Endodermal cell (in vitro differentiated cells): ENCODE data around the gene ADGRL3. TPM values are rescaled to one million over a fixed set of nuclear protein-coding genes. Genes with fewer than 3 reads are reported as not detected.

Experiments
- DNase-seq: peaks from one replicate; pipeline ENCODE4 v3.0.0-alpha.2; 2017
- H3K27ac ChIP-seq: 2 replicates; pipeline ENCODE4 v1.5.1; 2013; ENCODE audit warnings: mild to moderate bottlenecking, low read depth, low read length, moderate library complexity
- H3K27me3 ChIP-seq: 2 replicates; pipeline ENCODE4 v1.6.1; 2013; ENCODE audit warnings: mild to moderate bottlenecking, low read length, moderate library complexity; ENCODE audit not compliant: insufficient read depth, control insufficient read depth, poor library complexity, severe bottlenecking
- H3K36me3 ChIP-seq: 2 replicates; pipeline ENCODE4 v1.7.0; 2013; ENCODE audit warnings: mild to moderate bottlenecking, low read length, moderate library complexity; ENCODE audit not compliant: control insufficient read depth, insufficient read depth
- H3K4me1 ChIP-seq: one replicate; pipeline ENCODE4 v1.7.0; 2013; ENCODE audit warnings: low read length; ENCODE audit not compliant: control insufficient read depth, insufficient read depth
- H3K4me3 ChIP-seq: 2 replicates; pipeline ENCODE4 v1.5.1; 2013; ENCODE audit warnings: mild to moderate bottlenecking, low read length, moderate library complexity
- H3K9ac ChIP-seq: 2 replicates; pipeline ENCODE4 v1.6.1; 2013; ENCODE audit warnings: mild to moderate bottlenecking, low read length, moderate library complexity; ENCODE audit not compliant: poor library complexity, severe bottlenecking; ENCODE audit errors: extremely low read depth
- H3K9me3 ChIP-seq: 2 replicates; pipeline ENCODE4 v1.6.1; 2013; ENCODE audit warnings: mild to moderate bottlenecking, low read length, moderate library complexity; ENCODE audit not compliant: control insufficient read depth
- H3K27ac Mint-ChIP-seq: 2 replicates; pipeline ENCODE4 v1.8.0; 2020; ENCODE audit warnings: mixed read lengths
- H3K27me3 Mint-ChIP-seq: 2 replicates; pipeline ENCODE4 v1.8.0; 2021; ENCODE audit warnings: mild to moderate bottlenecking, mixed read lengths; ENCODE audit not compliant: insufficient read depth
- H3K36me3 Mint-ChIP-seq: 2 replicates; pipeline ENCODE4 v1.8.0; 2020; ENCODE audit warnings: low read depth, mixed read lengths
- H3K4me1 Mint-ChIP-seq: 2 replicates; pipeline ENCODE4 v1.8.0; 2020; ENCODE audit warnings: mixed read lengths
- H3K4me3 Mint-ChIP-seq: 2 replicates; pipeline ENCODE4 v1.8.0; 2020; ENCODE audit warnings: mild to moderate bottlenecking, moderate library complexity, mixed read lengths
- H3K9me3 Mint-ChIP-seq: 2 replicates; pipeline ENCODE4 v1.8.0; 2020; ENCODE audit warnings: mild to moderate bottlenecking, mixed read lengths
- WGBS, 2 experiments: methylation state at CpG; one replicate each; pipeline versions ENCODE4 v1.1.5 to v1.1.7; 2013; ENCODE audit warnings: missing lambda C conversion rate in 2 of 2, mixed read lengths in 1 of 2; ENCODE audit not compliant: insufficient coverage in 1 of 2, insufficient read length in 1 of 2; 5-methylcytosine and 5-hydroxymethylcytosine counted together
- total RNA-seq, 2 donors: library from RNA; stranded (reverse); fragmentation: NEBNext Ultra II Directional in 1 of 2; extraction: Animal tissue kit (Norgen Biotek cat#: 25700) in 1 of 2; gene quantifications; 2 replicates in 1 of 2; 3 replicates in 1 of 2; pipeline ENCODE4 v1.2.1, GENCODE V29; 2021
- TF ChIP-seq, protein P1 (sequence below): fragments of 200-600 bp; sonication (generic); conservative IDR thresholded peaks from 2 replicates; pipeline ENCODE4 v1.5.0; 2021; ENCODE audit warnings: antibody characterized with exemption, mild to moderate bottlenecking

ADGRL3 gene
- total RNA-seq, 2 donors from 2014 or later = 9.9 to 10.3 TPM

DNA sequence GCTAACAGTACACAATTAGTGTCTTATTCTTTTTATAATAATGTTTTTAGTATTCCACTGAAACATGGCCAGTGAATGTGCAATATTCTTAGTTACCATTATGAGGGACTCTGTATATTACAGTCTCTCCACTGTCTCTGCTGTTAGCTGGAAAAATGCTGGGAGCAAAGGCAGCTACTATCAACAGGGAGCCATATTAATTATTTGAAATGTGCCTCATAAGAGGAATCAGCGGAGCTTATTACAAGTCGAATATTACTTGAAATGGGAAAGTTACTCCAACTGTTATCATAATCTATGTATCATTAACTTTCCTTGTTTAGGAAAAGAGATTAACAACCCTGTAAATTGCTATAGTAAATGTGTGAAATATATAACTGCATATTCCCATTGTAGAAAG, 612.0 kb downstream of the ADGRL3 start:
- Mint-ChIP-seq H3K36me3 (no peaks in the 10 kb centered on the region), H3K27ac (no peak overlapping the region), H3K4me3 (no peak overlapping the region), H3K9me3 (no peaks in the 10 kb centered on the region), H3K27me3 (no peaks in the 10 kb centered on the region), H3K4me1 (no peaks in the 10 kb centered on the region)
- Histone ChIP-seq H3K4me3 (no peak overlapping the region), H3K27ac (no peak overlapping the region), H3K27me3 (no peaks in the 10 kb centered on the region), H3K4me1 (no peaks in the 10 kb centered on the region), H3K36me3 (no peaks in the 10 kb centered on the region), H3K9me3 (no peaks in the 10 kb centered on the region), H3K9ac (no peak overlapping the region)
- 66% methylated on average over 2 of the region's 2 CpGs; no CpG with 5 or more reads in 1 of the 2 experiments for WGBS, 2 experiments
- DNase-seq = no peak
- TF ChIP-seq, protein P1, sequence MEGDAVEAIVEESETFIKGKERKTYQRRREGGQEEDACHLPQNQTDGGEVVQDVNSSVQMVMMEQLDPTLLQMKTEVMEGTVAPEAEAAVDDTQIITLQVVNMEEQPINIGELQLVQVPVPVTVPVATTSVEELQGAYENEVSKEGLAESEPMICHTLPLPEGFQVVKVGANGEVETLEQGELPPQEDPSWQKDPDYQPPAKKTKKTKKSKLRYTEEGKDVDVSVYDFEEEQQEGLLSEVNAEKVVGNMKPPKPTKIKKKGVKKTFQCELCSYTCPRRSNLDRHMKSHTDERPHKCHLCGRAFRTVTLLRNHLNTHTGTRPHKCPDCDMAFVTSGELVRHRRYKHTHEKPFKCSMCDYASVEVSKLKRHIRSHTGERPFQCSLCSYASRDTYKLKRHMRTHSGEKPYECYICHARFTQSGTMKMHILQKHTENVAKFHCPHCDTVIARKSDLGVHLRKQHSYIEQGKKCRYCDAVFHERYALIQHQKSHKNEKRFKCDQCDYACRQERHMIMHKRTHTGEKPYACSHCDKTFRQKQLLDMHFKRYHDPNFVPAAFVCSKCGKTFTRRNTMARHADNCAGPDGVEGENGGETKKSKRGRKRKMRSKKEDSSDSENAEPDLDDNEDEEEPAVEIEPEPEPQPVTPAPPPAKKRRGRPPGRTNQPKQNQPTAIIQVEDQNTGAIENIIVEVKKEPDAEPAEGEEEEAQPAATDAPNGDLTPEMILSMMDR = no peak

DNA sequence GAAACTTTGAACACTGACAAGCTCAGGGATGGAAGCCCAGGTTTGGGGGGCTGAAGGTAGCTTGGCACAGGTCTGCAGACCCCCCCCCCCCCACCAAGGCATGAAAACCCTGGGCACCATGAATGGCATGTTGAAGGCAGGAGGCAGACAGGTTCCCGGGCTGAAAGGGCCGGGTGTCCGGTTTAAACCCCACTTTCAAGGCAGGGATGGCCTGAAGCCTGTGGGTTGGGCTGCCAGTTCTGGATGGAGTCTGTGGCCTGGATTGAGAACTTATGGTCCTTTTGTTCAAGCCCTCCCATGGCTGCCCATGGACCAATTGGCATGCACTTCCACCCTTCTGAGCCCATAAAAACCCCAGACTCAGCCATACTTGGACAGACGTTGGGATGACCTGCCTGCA, 616.9 kb downstream of the ADGRL3 start:
- H3K4me3 ChIP-seq = no peak overlapping the region
- no peaks in the 10 kb centered on the region for H3K4me1 ChIP-seq
- 91% methylated on average over 4 of the region's 4 CpGs; no CpG with 5 or more reads in 1 of the 2 experiments for WGBS, 2 experiments
- no peaks in the 10 kb centered on the region for H3K9me3 Mint-ChIP-seq
- H3K36me3 Mint-ChIP-seq = no peaks in the 10 kb centered on the region
- H3K9ac ChIP-seq = no peak overlapping the region
- no peak for DNase-seq
- no peak overlapping the region for H3K27ac ChIP-seq
- H3K4me3 Mint-ChIP-seq = no peak overlapping the region
- TF ChIP-seq, protein P1 = no peak
- no peak overlapping the region for H3K27ac Mint-ChIP-seq
- H3K9me3 ChIP-seq = no peaks in the 10 kb centered on the region
- no peaks in the 10 kb centered on the region for H3K27me3 Mint-ChIP-seq
- no peaks in the 10 kb centered on the region for H3K36me3 ChIP-seq
- H3K4me1 Mint-ChIP-seq = no peaks in the 10 kb centered on the region
- H3K27me3 ChIP-seq = no peaks in the 10 kb centered on the region

DNA sequence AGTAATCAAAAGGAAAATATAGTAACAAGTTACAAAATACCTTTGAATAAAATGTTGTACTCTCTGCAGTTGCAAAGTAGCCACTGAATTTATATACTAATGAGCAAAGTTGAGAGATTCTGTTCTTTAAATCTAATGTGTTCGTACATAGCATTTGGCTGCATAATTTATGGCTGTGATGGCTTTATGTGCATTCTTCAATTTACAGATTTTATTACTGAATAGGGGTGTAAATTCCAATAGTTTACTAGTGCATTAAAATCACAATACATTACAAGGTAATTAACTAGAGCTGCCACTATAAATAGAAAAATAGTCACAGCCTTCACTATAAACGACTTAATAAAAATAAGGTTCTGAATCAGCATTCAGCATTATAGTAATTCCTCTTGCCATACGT, 620.0 kb downstream of the ADGRL3 start:
- H3K9me3 ChIP-seq = no peaks in the 10 kb centered on the region
- DNase-seq = no peak
- TF ChIP-seq, protein P1 = no peak
- no peak overlapping the region for H3K27ac ChIP-seq
- Mint-ChIP-seq H3K27me3 (no peaks in the 10 kb centered on the region), H3K4me1 (no peaks in the 10 kb centered on the region), H3K36me3 (no peaks in the 10 kb centered on the region), H3K4me3 (no peak overlapping the region), H3K9me3 (no peaks in the 10 kb centered on the region), H3K27ac (no peak overlapping the region)
- H3K4me3 ChIP-seq = no peak overlapping the region
- no peak overlapping the region for H3K9ac ChIP-seq
- 93% methylated on average over 3 of the region's 3 CpGs; no CpG with 5 or more reads in 1 of the 2 experiments for WGBS, 2 experiments
- no peaks in the 10 kb centered on the region for H3K4me1 ChIP-seq
- no peaks in the 10 kb centered on the region for H3K36me3 ChIP-seq
- H3K27me3 ChIP-seq = no peaks in the 10 kb centered on the region
